C4-2B (cell line): ENCODE results near the gene HDGFL3.
"Not testable (repeated sequence)": the region's sequence is repeated elsewhere in the genome, so short reads cannot be mapped to it uniquely, and the experiment has no call there.

Experiments
- H3K27ac ChIP-seq: fragments of 450-650 bp; 2 replicates; pipeline ENCODE4 v1.5.1; 2017
- CTCF ChIP-seq: fragments of 450-650 bp; conservative IDR thresholded peaks from 2 replicates; pipeline ENCODE4 v1.5.1; 2017; ENCODE audit warnings: mild to moderate bottlenecking
- ZFX ChIP-seq: fragments of 450-650 bp; IDR thresholded peaks from 2 replicates; pipeline ENCODE4 v1.6.1; 2017

HDGFL3 gene

GRCh38 chr15:83100097-83100646 lies 107.5 kb downstream of the HDGFL3 start:
- TF ChIP-seq ZFX = no peak
- no peak for TF ChIP-seq CTCF
- no peak overlapping the region for H3K27ac ChIP-seq

- TF ChIP-seq ZFX = no peak
- no peak for TF ChIP-seq CTCF
- H3K27ac ChIP-seq = no peak overlapping the region
Observed at GRCh38 chr15:83099290-83099689, 108.3 kb downstream of the HDGFL3 start.

GRCh38 chr15:83098079-83098478 lies 109.5 kb downstream of the HDGFL3 start:
- TF ChIP-seq ZFX (no peak), CTCF (no peak)
- H3K27ac ChIP-seq = no peak overlapping the region

GRCh38 chr15:83094583-83094982 lies 113.0 kb downstream of the HDGFL3 start:
- no peak overlapping the region for H3K27ac ChIP-seq

GRCh38 chr15:83092309-83092976 lies 115.2 kb downstream of the HDGFL3 start:
- no peak overlapping the region for H3K27ac ChIP-seq
- TF ChIP-seq CTCF (no peak), ZFX (no peak)

More at GRCh38 chr15:83094583-83094982, 113.0 kb downstream of the HDGFL3 start:
- TF ChIP-seq ZFX (no peak), CTCF (no peak)

GRCh38 chr15:83091965-83092308 lies 115.7 kb downstream of the HDGFL3 start:
- not testable (repeated sequence) for H3K27ac ChIP-seq

GRCh38 chr15:83090465-83090864 lies 117.2 kb downstream of the HDGFL3 start:
- no peak overlapping the region for H3K27ac ChIP-seq
- TF ChIP-seq CTCF (no peak), ZFX (no peak)

GRCh38 chr15:83088876-83089275 lies 118.7 kb downstream of the HDGFL3 start:
- no peak for TF ChIP-seq ZFX
- no peak overlapping the region for H3K27ac ChIP-seq
